Measurements from ENCODE around the gene BICRA. TPM values are rescaled to one million over a fixed set of nuclear protein-coding genes. Genes with fewer than 3 reads are reported as not detected.
A peak's percentile ranks its signal among the peaks of the same experiment; 100 is the strongest.

The BICRA gene
- total and polyA plus RNA-seq, 9 of the 15 experiments (the other 6 are each of a cell fraction or from before 2014, with no cell fraction given), result 0.01 to 8.8 (median 1.2) TPM

- TF ChIP-seq, protein P1, sequence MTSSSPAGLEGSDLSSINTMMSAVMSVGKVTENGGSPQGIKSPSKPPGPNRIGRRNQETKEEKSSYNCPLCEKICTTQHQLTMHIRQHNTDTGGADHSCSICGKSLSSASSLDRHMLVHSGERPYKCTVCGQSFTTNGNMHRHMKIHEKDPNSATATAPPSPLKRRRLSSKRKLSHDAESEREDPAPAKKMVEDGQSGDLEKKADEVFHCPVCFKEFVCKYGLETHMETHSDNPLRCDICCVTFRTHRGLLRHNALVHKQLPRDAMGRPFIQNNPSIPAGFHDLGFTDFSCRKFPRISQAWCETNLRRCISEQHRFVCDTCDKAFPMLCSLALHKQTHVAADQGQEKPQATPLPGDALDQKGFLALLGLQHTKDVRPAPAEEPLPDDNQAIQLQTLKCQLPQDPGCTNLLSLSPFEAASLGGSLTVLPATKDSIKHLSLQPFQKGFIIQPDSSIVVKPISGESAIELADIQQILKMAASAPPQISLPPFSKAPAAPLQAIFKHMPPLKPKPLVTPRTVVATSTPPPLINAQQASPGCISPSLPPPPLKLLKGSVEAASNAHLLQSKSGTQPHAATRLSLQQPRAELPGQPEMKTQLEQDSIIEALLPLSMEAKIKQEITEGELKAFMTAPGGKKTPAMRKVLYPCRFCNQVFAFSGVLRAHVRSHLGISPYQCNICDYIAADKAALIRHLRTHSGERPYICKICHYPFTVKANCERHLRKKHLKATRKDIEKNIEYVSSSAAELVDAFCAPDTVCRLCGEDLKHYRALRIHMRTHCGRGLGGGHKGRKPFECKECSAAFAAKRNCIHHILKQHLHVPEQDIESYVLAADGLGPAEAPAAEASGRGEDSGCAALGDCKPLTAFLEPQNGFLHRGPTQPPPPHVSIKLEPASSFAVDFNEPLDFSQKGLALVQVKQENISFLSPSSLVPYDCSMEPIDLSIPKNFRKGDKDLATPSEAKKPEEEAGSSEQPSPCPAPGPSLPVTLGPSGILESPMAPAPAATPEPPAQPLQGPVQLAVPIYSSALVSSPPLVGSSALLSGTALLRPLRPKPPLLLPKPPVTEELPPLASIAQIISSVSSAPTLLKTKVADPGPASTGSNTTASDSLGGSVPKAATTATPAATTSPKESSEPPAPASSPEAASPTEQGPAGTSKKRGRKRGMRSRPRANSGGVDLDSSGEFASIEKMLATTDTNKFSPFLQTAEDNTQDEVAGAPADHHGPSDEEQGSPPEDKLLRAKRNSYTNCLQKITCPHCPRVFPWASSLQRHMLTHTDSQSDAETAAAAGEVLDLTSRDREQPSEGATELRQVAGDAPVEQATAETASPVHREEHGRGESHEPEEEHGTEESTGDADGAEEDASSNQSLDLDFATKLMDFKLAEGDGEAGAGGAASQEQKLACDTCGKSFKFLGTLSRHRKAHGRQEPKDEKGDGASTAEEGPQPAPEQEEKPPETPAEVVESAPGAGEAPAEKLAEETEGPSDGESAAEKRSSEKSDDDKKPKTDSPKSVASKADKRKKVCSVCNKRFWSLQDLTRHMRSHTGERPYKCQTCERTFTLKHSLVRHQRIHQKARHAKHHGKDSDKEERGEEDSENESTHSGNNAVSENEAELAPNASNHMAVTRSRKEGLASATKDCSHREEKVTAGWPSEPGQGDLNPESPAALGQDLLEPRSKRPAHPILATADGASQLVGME (CRISPR knock-in tag; IDR thresholded peaks at IDR 0.05), result no peak
- TF ChIP-seq SMARCA4 (IDR thresholded peaks at IDR 0.05), result no peak
- no peak for TF ChIP-seq TCF7 (IDR thresholded peaks at IDR 0.05; ENCODE audit: borderline replicate concordance)
- no peak for TF ChIP-seq FOXK2 (conservative IDR thresholded peaks at IDR 0.05 in 1 of 2, IDR thresholded peaks at IDR 0.05 in 1 of 2; ENCODE audit: low read depth in 2 of 2)
- no peak for TF ChIP-seq ZNF589 (CRISPR knock-in tag; IDR thresholded peaks at IDR 0.05; ENCODE audit: low read depth)
- TF ChIP-seq CUX1 (CRISPR knock-in tag; IDR thresholded peaks at IDR 0.05), result no peak
- TF ChIP-seq, protein P2, sequence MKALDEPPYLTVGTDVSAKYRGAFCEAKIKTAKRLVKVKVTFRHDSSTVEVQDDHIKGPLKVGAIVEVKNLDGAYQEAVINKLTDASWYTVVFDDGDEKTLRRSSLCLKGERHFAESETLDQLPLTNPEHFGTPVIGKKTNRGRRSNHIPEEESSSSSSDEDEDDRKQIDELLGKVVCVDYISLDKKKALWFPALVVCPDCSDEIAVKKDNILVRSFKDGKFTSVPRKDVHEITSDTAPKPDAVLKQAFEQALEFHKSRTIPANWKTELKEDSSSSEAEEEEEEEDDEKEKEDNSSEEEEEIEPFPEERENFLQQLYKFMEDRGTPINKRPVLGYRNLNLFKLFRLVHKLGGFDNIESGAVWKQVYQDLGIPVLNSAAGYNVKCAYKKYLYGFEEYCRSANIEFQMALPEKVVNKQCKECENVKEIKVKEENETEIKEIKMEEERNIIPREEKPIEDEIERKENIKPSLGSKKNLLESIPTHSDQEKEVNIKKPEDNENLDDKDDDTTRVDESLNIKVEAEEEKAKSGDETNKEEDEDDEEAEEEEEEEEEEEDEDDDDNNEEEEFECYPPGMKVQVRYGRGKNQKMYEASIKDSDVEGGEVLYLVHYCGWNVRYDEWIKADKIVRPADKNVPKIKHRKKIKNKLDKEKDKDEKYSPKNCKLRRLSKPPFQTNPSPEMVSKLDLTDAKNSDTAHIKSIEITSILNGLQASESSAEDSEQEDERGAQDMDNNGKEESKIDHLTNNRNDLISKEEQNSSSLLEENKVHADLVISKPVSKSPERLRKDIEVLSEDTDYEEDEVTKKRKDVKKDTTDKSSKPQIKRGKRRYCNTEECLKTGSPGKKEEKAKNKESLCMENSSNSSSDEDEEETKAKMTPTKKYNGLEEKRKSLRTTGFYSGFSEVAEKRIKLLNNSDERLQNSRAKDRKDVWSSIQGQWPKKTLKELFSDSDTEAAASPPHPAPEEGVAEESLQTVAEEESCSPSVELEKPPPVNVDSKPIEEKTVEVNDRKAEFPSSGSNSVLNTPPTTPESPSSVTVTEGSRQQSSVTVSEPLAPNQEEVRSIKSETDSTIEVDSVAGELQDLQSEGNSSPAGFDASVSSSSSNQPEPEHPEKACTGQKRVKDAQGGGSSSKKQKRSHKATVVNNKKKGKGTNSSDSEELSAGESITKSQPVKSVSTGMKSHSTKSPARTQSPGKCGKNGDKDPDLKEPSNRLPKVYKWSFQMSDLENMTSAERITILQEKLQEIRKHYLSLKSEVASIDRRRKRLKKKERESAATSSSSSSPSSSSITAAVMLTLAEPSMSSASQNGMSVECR (CRISPR knock-in tag; IDR thresholded peaks at IDR 0.05), result peak; percentile 76
- TF ChIP-seq ZNF23 (CRISPR knock-in tag; IDR thresholded peaks at IDR 0.05), result no peak
- TF ChIP-seq ZNF324 (CRISPR knock-in tag; IDR thresholded peaks at IDR 0.05), result no peak
- no peak for TF ChIP-seq ZNF384 (IDR thresholded peaks at IDR 0.05; ENCODE audit: low read depth, low read length)
- TF ChIP-seq MTA3 (IDR thresholded peaks at IDR 0.05; ENCODE audit: borderline replicate concordance), result 0 out of 2 replicates have a peak, but pooled peaks have one; percentile 33
Measured at GRCh38 chr19:47713046-47714021, 104.4 kb downstream of the BICRA start, which contains the start of gene EHD2 (continued).

Measured in K562 (cell line).